NCI-H345 treated with DMSO at 0.1 percent for 48 hours (cell line): ENCODE measurements around the gene ZNF74.
"Not testable (repeated sequence)": the region's sequence is repeated elsewhere in the genome, so short reads cannot be mapped to it uniquely, and the experiment has no call there.

Experiments
- DNase-seq: peaks from one replicate; lab custom pipeline; 2025; ENCODE audit not compliant: unreplicated experiment; lab: John Stamatoyannopoulos, UW

The ZNF74 gene

DNA sequence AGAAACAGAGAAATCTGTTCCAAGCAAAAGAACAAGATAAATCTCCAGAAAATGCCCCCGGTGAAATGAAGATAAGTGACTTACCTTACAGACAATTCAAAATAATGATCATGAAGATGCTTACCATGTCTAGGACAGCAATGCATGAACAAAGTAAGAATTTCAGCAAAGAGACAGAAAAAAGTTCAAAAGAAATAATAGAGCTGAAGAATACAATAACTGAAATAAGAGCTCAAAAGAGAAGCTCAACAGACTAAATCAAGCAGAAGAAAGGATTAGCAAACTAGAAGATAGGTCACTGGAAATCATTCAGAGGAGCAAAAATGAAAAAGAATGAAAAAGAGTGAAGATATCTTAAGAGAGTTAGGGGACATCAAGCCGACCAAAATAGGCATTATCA, 19.8 kb upstream of the ZNF74 start:
- not testable (repeated sequence) for DNase-seq

DNA sequence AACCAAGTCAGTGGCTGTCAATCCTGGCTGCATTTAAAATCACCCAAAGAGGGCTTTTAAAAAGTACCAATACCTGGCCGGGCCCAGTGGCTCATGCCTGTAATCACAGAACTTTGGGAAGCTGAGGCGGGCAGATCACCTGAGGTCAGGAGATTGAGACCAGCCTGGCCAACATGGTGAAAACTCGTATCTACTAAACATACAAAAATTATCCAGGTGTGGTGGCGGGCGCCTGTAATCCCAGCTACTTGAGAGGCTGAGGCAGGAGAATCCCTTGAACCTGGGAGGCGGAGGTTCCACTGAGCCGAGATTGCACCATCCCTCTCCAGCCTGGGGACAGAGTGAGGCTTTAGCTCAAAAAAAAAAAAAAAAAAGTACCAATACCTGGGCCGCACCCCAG, 17.7 kb upstream of the ZNF74 start:
- not testable (repeated sequence) for DNase-seq

DNA sequence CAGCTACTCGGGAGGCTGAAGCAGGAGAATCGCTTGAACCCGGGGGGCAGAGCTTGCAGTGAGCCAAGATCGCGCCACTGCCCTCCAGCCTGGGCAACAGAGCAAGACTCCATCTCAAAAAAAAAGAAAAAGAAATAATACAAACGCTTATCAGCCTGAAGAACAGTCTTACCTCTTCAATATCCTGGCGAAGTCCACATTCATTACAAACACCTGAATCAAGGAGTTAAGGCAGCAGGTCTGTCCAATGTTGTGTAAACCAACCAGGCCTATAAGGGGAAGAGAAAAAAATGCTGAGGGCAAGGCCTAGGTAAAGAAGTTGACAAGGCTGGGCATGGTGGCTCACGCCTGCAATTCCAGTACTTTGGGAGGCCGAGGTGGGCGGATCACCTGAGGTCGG, 17.0 kb upstream of the ZNF74 start:
- DNase-seq, result not testable (repeated sequence)

DNA sequence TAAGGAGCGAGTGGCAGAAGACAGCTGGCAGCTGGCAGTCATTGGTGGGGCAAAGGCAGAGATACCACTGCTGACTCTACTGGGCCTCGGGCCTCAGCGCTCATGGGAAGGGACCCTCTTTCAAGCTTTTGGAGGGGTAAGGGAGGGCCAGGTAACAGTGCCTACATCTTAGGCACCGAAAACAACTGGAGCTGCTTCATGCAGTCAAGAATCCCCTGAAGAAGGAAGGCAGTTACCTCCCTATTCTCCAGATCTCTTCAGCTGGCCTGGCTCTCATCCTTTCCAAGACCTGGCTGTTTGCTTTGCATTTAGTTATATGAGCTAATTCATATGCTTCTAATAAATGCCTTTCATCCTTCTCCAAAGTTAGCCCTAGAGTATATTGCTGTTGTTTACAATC, 15.8 kb upstream of the ZNF74 start:
- no peak for DNase-seq

DNA sequence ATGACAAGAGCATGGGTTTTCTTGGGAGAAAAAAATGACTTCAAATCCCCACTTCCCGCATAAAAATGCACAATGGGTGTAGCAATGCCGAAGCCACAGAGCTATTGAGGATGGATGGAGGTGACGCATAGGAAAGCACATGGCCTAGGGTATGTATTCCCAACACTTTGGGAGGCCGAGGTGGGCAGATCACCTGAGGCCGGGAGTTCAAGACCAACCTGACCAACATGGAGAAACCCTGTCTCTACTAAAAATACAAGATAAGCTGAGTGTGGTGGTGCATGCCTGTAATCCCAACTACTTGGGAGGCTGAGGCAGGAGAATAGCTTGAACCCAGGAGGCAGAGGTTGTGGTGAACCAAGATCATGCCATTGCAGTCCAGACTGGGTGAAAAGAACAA, 15.3 kb upstream of the ZNF74 start:
- not testable (repeated sequence) for DNase-seq

DNA sequence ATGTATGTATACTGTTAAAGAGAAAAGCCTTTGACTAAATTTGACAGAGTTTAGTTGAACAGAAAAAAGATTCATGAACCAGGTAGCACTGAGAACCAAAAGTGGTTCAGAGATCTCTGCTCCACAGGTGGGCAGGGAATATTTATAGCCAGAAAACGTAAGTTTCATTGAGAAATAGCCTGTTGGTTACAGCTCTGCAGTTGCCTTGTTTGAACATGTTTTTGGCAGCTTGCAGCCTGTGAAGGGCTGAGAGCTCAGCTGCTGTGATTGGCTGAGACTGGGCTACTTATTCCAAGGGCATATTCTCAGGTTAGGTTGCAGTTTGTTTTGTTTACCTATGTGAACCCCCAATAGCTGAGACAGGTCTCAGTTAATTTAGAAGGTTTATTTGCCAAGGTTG, 13.5 kb upstream of the ZNF74 start:
- DNase-seq, result no peak

DNA sequence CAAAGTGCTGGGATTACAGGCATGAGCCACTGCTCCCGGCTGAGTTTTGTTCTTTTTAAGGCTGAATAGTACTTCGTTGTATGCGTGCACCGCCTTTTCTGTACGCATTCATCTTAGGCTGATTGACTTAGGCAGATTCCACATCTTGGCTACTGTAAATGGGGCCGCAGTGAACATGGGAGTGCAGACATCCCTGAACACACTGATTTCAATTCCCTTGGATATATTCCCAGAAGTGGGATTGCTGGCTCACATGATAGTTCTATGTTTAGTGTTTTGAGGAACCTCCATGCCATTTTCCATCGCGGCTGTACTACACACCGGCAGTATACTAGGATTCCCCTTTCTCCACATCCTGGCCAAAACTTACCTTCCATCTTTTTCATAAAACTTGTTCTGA, 10.4 kb upstream of the ZNF74 start:
- DNase-seq, result no peak

DNA sequence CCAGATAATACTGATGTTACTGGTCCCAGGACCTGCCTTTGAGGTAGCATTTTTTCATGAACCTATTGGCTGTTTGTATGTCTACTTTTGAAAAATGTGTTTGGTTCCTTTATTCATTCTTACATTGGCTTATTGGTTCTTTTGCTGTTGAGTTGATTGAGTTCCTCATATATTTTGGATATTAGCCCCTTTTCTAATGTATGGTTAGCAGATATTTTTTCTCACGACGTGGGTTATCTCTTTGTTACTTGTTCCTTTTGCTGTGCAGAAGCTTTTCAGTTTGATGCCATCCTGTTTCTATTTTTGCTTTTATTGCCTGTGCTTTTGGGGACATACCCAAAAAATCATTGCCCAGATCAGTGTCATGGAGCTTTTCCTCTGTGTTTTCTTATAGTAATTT, 9.8 kb upstream of the ZNF74 start:
- DNase-seq, result no peak

DNA sequence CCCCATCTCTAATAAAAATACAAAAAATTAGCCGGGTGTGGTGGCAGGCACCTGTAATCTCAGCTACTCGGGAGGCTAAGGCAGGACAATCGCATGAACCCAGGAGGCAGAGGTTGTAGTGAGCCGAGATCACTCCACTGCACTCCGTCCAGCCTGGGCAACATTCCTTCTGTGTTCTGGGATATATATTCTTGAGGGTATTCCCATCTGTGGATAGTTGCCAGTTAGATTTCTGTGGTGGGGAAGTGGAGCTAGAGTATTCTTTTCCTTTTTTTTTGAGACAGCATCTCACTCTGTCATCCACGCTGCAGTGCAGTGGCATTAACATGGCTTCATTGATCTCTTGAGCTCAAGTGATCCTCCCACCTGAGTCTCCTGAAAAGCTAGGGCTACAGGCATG, 9.1 kb upstream of the ZNF74 start:
- DNase-seq, result no peak

DNA sequence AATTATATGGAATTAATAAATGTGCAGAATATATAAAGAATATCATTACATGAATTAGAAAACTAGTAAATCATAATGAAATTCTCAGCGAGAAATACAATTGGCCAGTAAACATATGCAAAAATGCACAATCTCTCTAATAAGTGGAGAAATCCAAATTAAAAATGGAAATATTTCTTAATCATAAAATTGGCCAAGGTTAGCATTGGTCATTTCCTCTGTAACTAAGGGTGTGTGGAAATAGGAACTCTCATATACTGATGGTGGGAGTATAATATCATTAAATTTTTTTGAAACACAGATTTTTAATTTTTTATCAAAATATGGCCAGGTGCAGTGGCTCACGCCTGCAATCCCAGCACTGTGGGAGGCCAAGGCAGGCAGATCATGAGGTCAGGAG, 7.6 kb upstream of the ZNF74 start:
- DNase-seq, result no peak

DNA sequence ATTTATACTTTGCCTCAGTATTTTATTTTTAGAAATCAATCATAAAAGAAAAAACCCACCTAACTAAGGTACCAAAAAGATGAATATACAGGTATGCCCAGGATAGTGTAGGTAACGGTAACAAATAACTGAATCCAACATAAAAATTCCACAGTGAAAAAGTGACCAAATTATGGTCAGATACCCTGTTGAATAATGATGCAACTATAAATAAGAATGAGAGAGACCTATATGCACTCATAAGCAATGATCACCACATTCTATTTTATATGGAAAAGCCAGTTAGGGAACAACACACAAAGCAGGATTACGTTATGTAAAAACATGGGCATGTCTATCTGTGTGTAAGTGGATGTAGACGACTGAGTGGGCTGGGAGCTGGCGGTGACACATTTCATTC, 7.0 kb upstream of the ZNF74 start:
- no peak for DNase-seq

DNA sequence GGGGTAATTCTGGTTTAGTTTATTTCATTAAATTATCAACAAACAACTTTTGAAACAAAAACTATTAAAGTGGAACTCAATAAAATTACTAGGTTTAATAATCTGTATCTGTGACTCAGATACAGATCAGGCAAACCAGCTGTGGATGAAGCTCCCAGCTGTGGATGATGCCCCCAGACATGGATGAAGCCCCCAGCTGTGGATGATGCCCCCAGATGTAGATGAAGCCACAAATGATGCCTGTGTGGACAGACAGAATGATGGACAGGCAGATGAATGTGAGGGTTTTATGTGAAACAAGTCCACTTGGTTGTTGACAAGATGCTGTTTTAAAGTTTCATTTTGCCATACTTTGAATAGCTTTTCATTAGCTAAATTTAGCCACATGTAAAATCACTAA, 5.8 kb upstream of the ZNF74 start:
- no peak for DNase-seq

DNA sequence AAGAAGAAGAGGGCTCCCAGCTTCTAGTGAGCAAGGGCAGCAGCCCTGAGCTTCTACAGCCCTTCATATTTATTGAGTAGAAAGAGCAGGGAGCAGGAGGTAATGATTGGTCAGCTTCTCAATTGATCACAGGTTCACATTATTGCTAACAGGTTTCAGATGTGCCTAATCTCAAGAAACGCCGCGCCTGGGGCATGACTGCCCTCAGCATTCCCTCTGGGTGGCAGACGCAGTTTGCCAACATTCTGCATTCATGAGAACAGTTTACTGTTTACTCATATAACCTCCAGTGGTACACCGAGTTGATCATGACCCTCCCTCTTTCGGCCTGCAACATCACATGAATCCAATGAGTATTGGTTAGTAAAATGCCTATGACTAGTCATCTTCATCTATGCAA, 4.7 kb upstream of the ZNF74 start:
- DNase-seq, result no peak

DNA sequence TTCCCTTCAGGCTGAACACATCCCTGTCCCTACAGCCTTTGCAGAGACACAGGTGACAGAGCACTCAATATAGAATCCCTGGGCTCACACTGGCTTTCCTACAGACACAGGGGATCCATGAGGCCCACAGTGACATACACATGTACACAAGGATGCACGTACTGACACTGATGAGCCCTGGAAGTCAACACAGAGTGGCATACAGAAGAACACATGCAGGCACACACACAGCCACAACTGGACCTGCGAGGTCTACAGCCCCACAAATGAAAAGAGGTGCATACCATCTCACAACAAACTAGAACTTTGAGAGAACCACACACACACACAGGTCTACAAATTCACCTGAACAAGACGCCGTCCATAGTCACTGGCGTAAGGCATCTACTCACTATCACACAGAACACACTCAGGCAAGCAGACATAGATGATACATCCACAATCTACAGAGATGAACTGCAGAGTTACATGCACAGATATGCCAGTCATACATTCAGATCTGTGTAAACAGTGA, 3.5 kb upstream of the ZNF74 start:
- no peak for DNase-seq

DNA sequence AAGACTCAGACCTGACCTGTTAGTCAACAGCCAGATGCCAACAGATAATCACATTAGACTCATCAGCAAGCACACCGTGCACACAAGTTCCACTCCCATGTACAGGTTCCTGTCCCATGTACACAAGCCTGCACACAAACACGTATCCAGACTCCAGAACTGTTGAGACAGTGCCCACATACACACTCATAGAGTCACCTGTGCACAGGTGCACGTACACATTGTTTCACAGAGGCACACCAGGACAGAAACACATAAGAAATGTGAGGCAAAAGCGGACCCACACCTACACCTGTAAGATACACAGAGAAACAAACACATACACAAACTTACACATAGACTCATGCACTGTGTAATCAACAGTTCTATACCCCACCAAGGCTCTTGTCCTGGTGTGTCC, 2.7 kb upstream of the ZNF74 start:
- DNase-seq, result no peak

DNA sequence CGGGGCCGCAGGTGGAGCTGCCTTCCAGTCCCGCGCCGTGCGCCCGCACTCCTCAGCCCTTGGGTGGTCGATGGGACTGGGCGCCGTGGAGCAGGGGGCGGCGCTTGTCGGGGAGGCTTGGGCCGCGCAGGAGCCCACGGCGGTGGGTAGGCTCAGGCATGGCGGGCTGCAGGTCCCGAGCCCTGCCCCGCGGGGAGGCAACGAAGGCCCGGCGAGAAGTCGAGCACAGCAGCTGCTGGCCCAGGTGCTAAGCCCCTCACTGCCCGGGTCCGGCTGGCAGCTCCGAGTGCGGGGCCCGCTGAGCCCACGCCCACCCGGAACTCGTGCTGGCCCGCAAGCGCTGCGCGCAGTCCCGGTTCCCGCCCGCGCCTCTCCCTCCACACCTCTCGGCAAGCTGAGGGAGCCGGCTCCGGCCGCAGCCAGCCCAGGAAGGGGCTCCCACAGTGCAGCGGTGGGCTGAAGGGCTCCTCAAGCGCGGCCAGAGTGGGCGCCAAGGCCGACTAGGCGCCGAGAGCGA, 1.5 kb upstream of the ZNF74 start:
- not testable (repeated sequence) for DNase-seq

DNA sequence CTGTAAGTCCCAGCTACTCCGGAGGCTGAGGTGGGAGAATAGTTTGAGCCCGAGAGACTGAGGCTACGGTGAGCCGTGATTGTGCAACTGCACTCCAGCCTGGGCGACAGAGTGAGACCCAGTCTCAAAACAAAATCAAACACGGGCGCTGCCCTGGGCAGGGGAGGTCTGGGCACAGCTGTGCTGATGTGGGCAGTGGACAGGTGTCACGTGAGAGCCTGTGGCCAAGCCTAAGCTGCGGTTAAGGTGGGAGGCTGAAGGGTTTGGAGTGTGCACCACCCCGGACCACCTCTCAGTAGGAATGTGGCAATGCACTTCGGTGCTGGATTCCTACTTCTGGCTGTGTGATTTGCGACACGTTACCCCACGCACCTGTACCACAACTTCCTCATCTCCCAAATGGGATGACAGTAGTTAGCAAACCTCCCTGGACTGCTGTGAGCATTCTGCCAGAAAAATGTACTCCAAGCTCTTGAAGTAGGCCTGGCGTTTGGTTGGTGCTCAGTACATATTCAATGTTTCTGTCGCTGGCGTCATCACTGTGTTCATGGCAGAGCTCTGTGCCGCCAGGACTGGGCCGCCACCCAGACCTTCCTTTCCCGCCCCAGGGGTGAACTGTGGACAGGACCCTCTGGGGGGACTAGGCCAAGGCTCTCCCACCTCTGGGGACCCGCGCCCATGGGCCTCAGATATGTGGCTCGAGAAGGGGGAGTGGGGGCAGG, 807 bp upstream of the ZNF74 start:
- no peak for DNase-seq

DNA sequence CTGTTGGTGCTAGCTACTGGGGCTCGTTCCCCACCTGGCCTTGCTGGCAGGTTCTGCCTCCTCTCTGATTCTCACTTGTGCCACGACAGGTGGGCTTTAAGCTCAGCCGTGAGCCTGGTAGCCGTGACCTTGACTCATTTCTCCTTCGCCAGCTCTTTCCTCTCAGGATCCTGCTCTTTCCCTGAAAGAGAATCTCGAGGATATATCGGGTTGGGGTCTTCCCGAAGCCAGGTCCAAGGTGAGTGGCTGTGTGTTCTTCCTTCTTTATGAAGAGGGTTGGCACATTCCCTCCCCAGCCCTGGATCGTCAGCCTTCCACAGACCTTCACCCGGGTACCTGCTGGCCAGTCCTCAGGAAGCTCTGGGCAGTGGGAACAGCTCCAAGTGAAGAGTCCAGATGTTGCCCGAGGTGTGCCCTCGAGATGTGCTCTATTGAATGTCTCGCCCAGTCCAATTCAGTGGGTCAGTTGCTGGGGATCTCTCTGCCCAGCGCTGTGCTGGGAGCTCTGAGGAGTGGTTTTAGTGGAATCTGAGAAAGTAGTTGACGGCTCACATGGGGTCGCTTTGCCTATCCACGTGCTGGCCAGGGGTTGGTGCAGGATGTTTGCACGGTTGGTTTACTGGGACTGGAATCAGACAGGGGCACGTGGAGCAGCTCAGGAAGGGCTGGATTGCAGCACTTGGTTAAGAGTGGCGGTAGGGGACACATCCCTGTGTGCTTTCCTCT, 1.4 kb downstream of the ZNF74 start:
- no peak for DNase-seq

DNA sequence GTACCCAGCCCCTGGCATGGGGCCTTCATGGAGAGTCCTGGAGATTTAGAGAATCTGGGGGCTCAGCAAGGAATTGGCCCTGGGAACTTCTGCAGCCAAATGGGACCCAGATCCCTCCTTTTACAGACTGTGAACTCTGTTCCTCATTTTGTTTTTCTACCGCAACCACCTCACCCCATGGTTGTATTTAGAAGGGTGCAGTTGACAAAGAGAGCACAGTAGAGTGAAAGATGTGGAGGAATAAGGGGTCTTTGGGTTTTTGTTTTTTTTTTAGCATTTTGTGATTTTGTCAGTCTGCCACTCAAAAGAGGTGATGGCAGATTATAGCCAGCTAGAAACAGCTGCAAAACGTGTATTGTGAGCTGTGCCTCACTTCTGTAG, 1.9 kb downstream of the ZNF74 start:
- DNase-seq, result no peak

DNA sequence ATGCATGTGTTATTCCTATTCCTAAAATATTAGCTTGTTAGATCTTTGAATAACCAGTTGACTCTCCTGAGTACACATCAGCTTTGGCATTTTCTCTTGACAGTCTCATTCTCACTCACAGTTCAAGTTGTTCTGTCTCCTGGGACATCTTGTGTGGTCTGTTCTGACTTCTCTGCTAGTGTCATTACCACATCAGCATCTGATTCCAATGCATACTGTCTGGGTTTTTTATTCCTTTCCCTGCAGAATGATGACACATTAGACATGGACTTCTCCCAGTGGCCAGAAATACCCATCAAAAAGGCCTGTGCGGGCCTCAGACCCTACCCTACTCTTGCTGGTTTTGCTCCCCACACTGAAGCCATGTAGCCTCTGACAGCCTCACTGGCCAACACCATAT, 2.7 kb downstream of the ZNF74 start:
- DNase-seq, result no peak

DNA sequence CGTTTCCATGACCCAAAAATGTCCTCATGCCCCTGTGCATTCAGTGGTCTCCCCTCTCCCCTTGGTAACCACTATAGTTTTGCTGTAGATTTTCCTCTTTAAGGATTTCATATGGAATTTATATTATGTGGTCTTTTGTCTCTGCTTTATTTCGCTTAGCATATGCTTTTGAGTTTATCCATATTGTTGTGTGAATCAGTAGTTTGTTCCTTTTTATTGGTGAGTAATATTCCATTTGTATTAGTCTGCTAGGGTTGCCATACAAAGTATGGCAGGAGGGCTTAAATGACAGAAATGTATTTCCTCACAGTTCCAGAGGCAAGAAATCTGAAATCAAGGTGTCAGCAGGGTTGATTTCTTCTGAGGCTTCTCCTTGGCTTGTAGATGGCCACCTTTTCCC, 3.5 kb downstream of the ZNF74 start:
- no peak for DNase-seq

DNA sequence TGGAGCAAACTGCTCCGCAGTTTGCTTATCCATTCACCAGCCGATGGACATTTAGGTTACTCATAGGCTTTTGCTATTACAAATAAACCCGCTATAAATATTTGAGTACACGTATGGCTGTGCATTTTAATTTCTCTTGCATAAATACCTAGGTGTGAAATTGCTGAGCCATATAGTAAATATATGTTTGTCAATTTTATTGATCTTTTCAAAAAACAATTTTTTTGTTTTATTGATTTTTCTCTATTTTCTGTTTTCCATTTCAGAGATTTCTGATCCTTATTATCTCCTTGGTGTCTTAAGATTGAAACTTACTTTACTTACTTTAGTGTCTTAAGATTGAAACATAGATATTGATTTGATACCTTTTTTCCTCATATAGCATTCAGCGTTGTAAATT, 4.5 kb downstream of the ZNF74 start:
- no peak for DNase-seq
